GM12878 (cell line): ENCODE data around the gene ARL17B. TPM values are rescaled to one million over a fixed set of nuclear protein-coding genes. Genes with fewer than 3 reads are reported as not detected.

Source experiments
- BCLAF1 ChIP-seq: fragments of 450-650 bp; IDR thresholded peaks from 2 replicates; pipeline ENCODE4 v1.6.1; 2017; ENCODE audit warnings: antibody characterized with exemption, mild to moderate bottlenecking, moderate library complexity
- BMI1 ChIP-seq: fragments of 450-650 bp; IDR thresholded peaks from 2 replicates; pipeline ENCODE4 v1.6.1; 2016; ENCODE audit warnings: mild to moderate bottlenecking, moderate library complexity, borderline replicate concordance
- BRCA1 ChIP-seq: IDR thresholded peaks from 2 replicates; pipeline ENCODE4 v1.6.1; 2011; ENCODE audit warnings: low read depth, low read length, improper control_type of control experiment
- CBX5 ChIP-seq: sonication (generic); IDR thresholded peaks from 2 replicates; pipeline ENCODE4 v1.6.1; 2016; ENCODE audit warnings: low read depth, moderate library complexity, mild to moderate bottlenecking, inconsistent platforms
- CEBPB ChIP-seq, 2 experiments: fragments of 150-350 bp in 1 of 2; IDR thresholded peaks; 2 replicates each; pipeline ENCODE4 v1.6.1; 2012 to 2014; ENCODE audit warnings: low read depth in 2 of 2, low read length in 2 of 2, borderline replicate concordance in 1 of 2, inconsistent platforms in 1 of 2
- CHD1 ChIP-seq: IDR thresholded peaks from 2 replicates; pipeline ENCODE4 v1.6.1; 2012; ENCODE audit warnings: low read depth, low read length, improper control_type of control experiment
- FOXM1 ChIP-seq: IDR thresholded peaks from 2 replicates; pipeline ENCODE4 v1.6.1; 2012; ENCODE audit warnings: low read depth, mild to moderate bottlenecking, inconsistent platforms, low read length, moderate library complexity
- HDGF ChIP-seq: fragments of 450-650 bp; IDR thresholded peaks from 2 replicates; pipeline ENCODE4 v1.6.1; 2016; ENCODE audit warnings: antibody characterized with exemption
- IKZF2 ChIP-seq, 2 experiments: fragments of 450-650 bp; IDR thresholded peaks; 2 replicates each; pipeline ENCODE4 v1.6.1; 2017; ENCODE audit warnings: mild to moderate bottlenecking in 2 of 2, moderate library complexity in 2 of 2
- KDM1A ChIP-seq: fragments of 200-600 bp; sonication (generic); IDR thresholded peaks from 2 replicates; pipeline ENCODE4 v1.6.1; 2016; ENCODE audit warnings: borderline replicate concordance
- MXI1 ChIP-seq: fragments of 150-350 bp; IDR thresholded peaks from 2 replicates; pipeline ENCODE4 v1.6.1; 2011; ENCODE audit warnings: low read depth, mild to moderate bottlenecking, inconsistent platforms, low read length, improper control_type of control experiment
- MYC ChIP-seq: IDR thresholded peaks from 2 replicates; pipeline ENCODE4 v1.6.1; 2011; ENCODE audit warnings: mild to moderate bottlenecking, low read length, moderate library complexity, inconsistent platforms; ENCODE audit not compliant: insufficient read depth, insufficient replicate concordance, insufficient read length, severe bottlenecking
- PAX8 ChIP-seq: fragments of 450-650 bp; IDR thresholded peaks from 2 replicates; pipeline ENCODE4 v1.6.1; 2017; ENCODE audit warnings: mild to moderate bottlenecking, moderate library complexity
- SIX5 ChIP-seq: IDR thresholded peaks from 2 replicates; pipeline ENCODE4 v1.6.1; 2011; ENCODE audit warnings: mild to moderate bottlenecking, low read depth, low read length, moderate library complexity; ENCODE audit not compliant: severe bottlenecking
- TBL1XR1 ChIP-seq: IDR thresholded peaks from 2 replicates; pipeline ENCODE4 v1.6.1; 2012; ENCODE audit warnings: low read depth, low read length, improper control_type of control experiment
- ZBED1 ChIP-seq: IDR thresholded peaks from 2 replicates; pipeline ENCODE4 v1.6.1; 2016; ENCODE audit warnings: borderline replicate concordance
- ZSCAN29 ChIP-seq: fragments of 450-650 bp; IDR thresholded peaks from 2 replicates; pipeline ENCODE4 v1.6.1; 2017; ENCODE audit warnings: mild to moderate bottlenecking, moderate library complexity
- polyA plus RNA-seq, 11 experiments: library from polyadenylated mRNA; depleted of rRNA in 4 of 11; unstranded in 6 of 11; stranded (reverse) in 5 of 11; fragments of >200 nt; fragmentation: Nextera tagmentation in 4 of 11; fragmentation: Illumina TruSeq in 1 of 11; extraction: Ambion mirVana in 4 of 11; extraction: Trizol in 1 of 11; gene quantifications; 1 replicate in 1 of 11; 2 replicates in 10 of 11; pipeline versions ENCODE4 v1.2.1 to v1.2.3, GENCODE V29; 2011 to 2016; ENCODE audit warnings: inconsistent platforms in 2 of 11, missing spikeins in 2 of 11, low read depth in 1 of 11
- total RNA-seq, 4 experiments: library from RNA; depleted of rRNA in 3 of 4; stranded (reverse); fragments of >200 nt in 3 of 4; fragmentation: Illumina TruSeq in 1 of 4; extraction: Trizol in 1 of 4; gene quantifications; 2 replicates each; pipeline versions ENCODE4 v1.2.1 to v1.2.3, GENCODE V29; 2013 to 2021
- TF ChIP-seq, protein P1 (sequence below): IDR thresholded peaks from 2 replicates; pipeline ENCODE4 v1.6.1; 2011; ENCODE audit warnings: borderline replicate concordance, low read depth, mild to moderate bottlenecking, moderate library complexity, mixed read lengths, low read length; ENCODE audit not compliant: insufficient read depth; ENCODE audit errors: extremely low read length
- TF ChIP-seq, protein P2 (sequence below), 3 experiments: IDR thresholded peaks in 2 of 3; conservative IDR thresholded peaks in 1 of 3; 2 replicates each; pipeline ENCODE4 v1.5.1; 2011; ENCODE audit warnings: low read depth in 3 of 3, low read length in 3 of 3, mild to moderate bottlenecking in 3 of 3, control low read depth in 2 of 3, moderate library complexity in 2 of 3, inconsistent platforms in 1 of 3, mixed read lengths in 1 of 3; ENCODE audit not compliant: control insufficient read depth in 2 of 3, insufficient read depth in 1 of 3; ENCODE audit errors: extremely low read depth in 1 of 3
- TF ChIP-seq, protein P3 (sequence below): fragments of 450-650 bp; IDR thresholded peaks from 2 replicates; pipeline ENCODE4 v1.6.1; 2017; ENCODE audit warnings: mild to moderate bottlenecking, moderate library complexity

The ARL17B gene
- total and polyA plus RNA-seq, 10 of the 15 experiments (the other 5 are each of a cell fraction or from before 2014, with no cell fraction given): 6.0 to 25.1 (median 14.2) TPM

DNA sequence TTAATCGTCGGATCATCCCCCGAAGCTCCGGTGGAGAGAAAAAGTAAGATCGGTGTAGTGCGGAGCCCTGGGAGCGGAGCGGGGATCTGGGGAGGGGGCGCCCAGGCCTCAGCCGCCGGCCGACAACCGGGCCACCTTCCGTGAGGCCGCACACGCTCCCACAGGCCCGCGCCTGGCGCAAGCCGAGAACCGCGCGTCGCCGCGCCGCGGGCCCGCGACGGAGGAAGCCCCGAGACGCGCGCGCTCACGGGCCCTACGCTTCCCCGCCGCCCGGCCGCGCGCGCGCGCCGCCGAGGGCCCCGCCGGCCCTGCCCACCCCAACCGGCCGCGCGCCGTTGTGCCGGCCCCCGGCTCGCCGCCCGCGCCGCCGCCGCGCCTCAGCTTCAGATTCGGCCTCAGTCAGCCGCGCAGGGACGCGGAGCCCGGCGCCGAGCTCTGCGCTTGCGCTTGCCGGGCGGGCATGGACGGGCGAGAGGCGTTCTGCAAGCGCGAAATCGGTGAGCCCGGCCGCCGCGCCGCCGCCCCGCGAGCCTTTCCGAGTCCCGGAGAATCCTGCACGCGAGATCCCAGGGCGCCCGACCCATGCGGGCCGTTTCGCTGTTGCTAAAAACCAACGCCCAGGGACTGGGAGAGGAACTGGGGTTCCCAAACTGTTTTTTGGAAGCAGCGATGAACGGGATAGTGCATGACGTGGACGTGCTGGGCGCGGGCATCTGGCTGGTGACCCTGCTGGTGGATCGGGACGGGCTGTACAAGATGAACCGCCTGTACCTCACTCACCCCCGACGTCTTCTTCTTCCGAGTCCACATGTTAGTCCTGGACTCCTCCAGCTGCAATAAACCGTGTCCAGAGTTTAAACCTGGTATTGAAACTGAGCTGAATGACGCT lies 94.7 kb downstream of the ARL17B start (continued):
- TF ChIP-seq MYC (no peak), HDGF (no peak), PAX8 (no peak), ZSCAN29 (no peak), FOXM1 (no peak), BMI1 (no peak), CBX5 (no peak), MXI1 (no peak), BCLAF1 (0 out of 2 replicates have a peak, but pooled peaks have one; percentile 48), CEBPB (IDR thresholded peaks at IDR 0.05; ENCODE audit: borderline replicate concordance in 1 of 2, low read depth in 2 of 2, low read length in 2 of 2) (no peak), CHD1 (no peak), TBL1XR1 (no peak), ZBED1 (no peak), SIX5 (no peak), KDM1A (no peak), BRCA1 (no peak), IKZF2 (IDR thresholded peaks at IDR 0.05) (no peak)
- TF ChIP-seq, protein P1, sequence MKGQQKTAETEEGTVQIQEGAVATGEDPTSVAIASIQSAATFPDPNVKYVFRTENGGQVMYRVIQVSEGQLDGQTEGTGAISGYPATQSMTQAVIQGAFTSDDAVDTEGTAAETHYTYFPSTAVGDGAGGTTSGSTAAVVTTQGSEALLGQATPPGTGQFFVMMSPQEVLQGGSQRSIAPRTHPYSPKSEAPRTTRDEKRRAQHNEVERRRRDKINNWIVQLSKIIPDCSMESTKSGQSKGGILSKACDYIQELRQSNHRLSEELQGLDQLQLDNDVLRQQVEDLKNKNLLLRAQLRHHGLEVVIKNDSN: no peak
- TF ChIP-seq, protein P2, sequence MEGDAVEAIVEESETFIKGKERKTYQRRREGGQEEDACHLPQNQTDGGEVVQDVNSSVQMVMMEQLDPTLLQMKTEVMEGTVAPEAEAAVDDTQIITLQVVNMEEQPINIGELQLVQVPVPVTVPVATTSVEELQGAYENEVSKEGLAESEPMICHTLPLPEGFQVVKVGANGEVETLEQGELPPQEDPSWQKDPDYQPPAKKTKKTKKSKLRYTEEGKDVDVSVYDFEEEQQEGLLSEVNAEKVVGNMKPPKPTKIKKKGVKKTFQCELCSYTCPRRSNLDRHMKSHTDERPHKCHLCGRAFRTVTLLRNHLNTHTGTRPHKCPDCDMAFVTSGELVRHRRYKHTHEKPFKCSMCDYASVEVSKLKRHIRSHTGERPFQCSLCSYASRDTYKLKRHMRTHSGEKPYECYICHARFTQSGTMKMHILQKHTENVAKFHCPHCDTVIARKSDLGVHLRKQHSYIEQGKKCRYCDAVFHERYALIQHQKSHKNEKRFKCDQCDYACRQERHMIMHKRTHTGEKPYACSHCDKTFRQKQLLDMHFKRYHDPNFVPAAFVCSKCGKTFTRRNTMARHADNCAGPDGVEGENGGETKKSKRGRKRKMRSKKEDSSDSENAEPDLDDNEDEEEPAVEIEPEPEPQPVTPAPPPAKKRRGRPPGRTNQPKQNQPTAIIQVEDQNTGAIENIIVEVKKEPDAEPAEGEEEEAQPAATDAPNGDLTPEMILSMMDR (IDR thresholded peaks at IDR 0.05 in 2 of 3, conservative IDR thresholded peaks at IDR 0.05 in 1 of 3; ENCODE audit: control insufficient read depth in 2 of 3, extremely low read depth in 1 of 3, insufficient read depth in 1 of 3, low read depth in 3 of 3, low read length in 3 of 3): no peak
- TF ChIP-seq, protein P3, sequence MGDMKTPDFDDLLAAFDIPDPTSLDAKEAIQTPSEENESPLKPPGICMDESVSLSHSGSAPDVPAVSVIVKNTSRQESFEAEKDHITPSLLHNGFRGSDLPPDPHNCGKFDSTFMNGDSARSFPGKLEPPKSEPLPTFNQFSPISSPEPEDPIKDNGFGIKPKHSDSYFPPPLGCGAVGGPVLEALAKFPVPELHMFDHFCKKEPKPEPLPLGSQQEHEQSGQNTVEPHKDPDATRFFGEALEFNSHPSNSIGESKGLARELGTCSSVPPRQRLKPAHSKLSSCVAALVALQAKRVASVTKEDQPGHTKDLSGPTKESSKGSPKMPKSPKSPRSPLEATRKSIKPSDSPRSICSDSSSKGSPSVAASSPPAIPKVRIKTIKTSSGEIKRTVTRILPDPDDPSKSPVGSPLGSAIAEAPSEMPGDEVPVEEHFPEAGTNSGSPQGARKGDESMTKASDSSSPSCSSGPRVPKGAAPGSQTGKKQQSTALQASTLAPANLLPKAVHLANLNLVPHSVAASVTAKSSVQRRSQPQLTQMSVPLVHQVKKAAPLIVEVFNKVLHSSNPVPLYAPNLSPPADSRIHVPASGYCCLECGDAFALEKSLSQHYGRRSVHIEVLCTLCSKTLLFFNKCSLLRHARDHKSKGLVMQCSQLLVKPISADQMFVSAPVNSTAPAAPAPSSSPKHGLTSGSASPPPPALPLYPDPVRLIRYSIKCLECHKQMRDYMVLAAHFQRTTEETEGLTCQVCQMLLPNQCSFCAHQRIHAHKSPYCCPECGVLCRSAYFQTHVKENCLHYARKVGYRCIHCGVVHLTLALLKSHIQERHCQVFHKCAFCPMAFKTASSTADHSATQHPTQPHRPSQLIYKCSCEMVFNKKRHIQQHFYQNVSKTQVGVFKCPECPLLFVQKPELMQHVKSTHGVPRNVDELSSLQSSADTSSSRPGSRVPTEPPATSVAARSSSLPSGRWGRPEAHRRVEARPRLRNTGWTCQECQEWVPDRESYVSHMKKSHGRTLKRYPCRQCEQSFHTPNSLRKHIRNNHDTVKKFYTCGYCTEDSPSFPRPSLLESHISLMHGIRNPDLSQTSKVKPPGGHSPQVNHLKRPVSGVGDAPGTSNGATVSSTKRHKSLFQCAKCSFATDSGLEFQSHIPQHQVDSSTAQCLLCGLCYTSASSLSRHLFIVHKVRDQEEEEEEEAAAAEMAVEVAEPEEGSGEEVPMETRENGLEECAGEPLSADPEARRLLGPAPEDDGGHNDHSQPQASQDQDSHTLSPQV: no peak
